PC-3 (cell line): ENCODE measurements around the gene SYCP2L. TPM values are rescaled to one million over a fixed set of nuclear protein-coding genes. Genes with fewer than 3 reads are reported as not detected.
"Not testable (repeated sequence)": the region's sequence is repeated elsewhere in the genome, so short reads cannot be mapped to it uniquely, and the experiment has no call there.

ENCODE experiments used
- ATAC-seq: fragments of 200-7000 bp; cut with Tn5 transposase; 2 replicates; pipeline ENCODE4 v1.9.1; 2020; ENCODE audit warnings: mild to moderate bottlenecking, moderate library complexity
- BruUV-seq: library from RNA; stranded (reverse); fragments of 400-500 nt; replicated peaks from 2 replicates; lab custom pipeline; 2021; lab: Mats Ljungman, UMichigan
- CTCF ChIA-PET: fragments of 300-600 bp; sonication (Branson Sonifier 250); formaldehyde crosslinking; loops from one replicate; lab custom pipeline; 2022; ENCODE audit warnings: antibody characterized with exemption; lab: Charles Lee
- POLR2A ChIA-PET: fragments of 300-600 bp; sonication (Branson Sonifier 250); formaldehyde crosslinking; loops from one replicate; lab custom pipeline; 2022; ENCODE audit warnings: antibody characterized with exemption; ENCODE audit not compliant: unreplicated experiment; lab: Charles Lee
- DNase-seq: peaks from one replicate; pipeline ENCODE4 v3.0.0-alpha.2; 2015
- H2AFZ ChIP-seq: fragments of 300-600 bp; sonication (generic); 2 replicates; pipeline ENCODE4 v1.6.0; 2016; ENCODE audit warnings: antibody characterized with exemption, low read length
- H3F3A ChIP-seq: fragments of 300-600 bp; sonication (generic); one replicate; pipeline ENCODE4 v1.6.0; 2017; ENCODE audit warnings: antibody characterized with exemption, low read length, control low read depth, mild to moderate bottlenecking; ENCODE audit not compliant: unreplicated experiment
- H3K27ac ChIP-seq: fragments of 300-600 bp; sonication (generic); 2 replicates; pipeline ENCODE4 v1.5.1; 2016; ENCODE audit warnings: mild to moderate bottlenecking, low read length
- H3K27me3 ChIP-seq: fragments of 300-600 bp; sonication (generic); 2 replicates; pipeline ENCODE4 v1.6.1; 2016; ENCODE audit warnings: low read length, mixed read lengths
- H3K36me3 ChIP-seq: fragments of 300-600 bp; sonication (generic); 2 replicates; pipeline ENCODE4 v1.6.1; 2016; ENCODE audit warnings: low read depth, mixed run types, low read length, mixed read lengths
- H3K4me1 ChIP-seq: fragments of 300-600 bp; sonication (generic); 2 replicates; pipeline ENCODE4 v1.5.1; 2016; ENCODE audit warnings: low read length; ENCODE audit not compliant: insufficient read depth
- H3K4me2 ChIP-seq: fragments of 300-600 bp; sonication (generic); 2 replicates; pipeline ENCODE4 v1.6.0; 2016; ENCODE audit warnings: low read length
- H3K4me3 ChIP-seq: fragments of 300-600 bp; sonication (generic); 2 replicates; pipeline ENCODE4 v1.5.1; 2016; ENCODE audit warnings: mild to moderate bottlenecking, low read length, mixed read lengths
- H3K79me2 ChIP-seq: fragments of 300-600 bp; sonication (generic); 2 replicates; pipeline ENCODE4 v1.6.1; 2017; ENCODE audit warnings: low read length, mixed read lengths
- H3K9ac ChIP-seq: fragments of 300-600 bp; sonication (generic); 2 replicates; pipeline ENCODE4 v1.6.0; 2016; ENCODE audit warnings: mild to moderate bottlenecking, low read length
- H3K9me2 ChIP-seq: fragments of 300-600 bp; sonication (generic); replicated peaks from 2 replicates; pipeline ENCODE4 v1.6.1; 2016; ENCODE audit warnings: mixed run types, low read length, mixed read lengths
- H3K9me3 ChIP-seq: fragments of 300-600 bp; sonication (generic); 2 replicates; pipeline ENCODE4 v1.6.1; 2016; ENCODE audit warnings: low read length, mixed read lengths
- H4K20me1 ChIP-seq: fragments of 300-600 bp; sonication (generic); 2 replicates; pipeline ENCODE4 v1.6.1; 2016; ENCODE audit warnings: low read length, mixed read lengths
- CTCF ChIP-seq: fragments of 300-600 bp; sonication (generic); conservative IDR thresholded peaks from 2 replicates; pipeline ENCODE4 v1.5.1; 2017; ENCODE audit warnings: antibody characterized with exemption, low read depth, mild to moderate bottlenecking, low read length
- EZH2 ChIP-seq: fragments of 300-600 bp; sonication (generic); IDR thresholded peaks from one replicate; pipeline ENCODE4 v1.6.1; 2017; ENCODE audit warnings: antibody characterized with exemption, mild to moderate bottlenecking, low read length; ENCODE audit not compliant: unreplicated experiment
- EZH2phosphoT487 ChIP-seq: fragments of 300-600 bp; sonication (generic); IDR thresholded peaks from 2 replicates; pipeline ENCODE4 v1.6.1; 2018; ENCODE audit warnings: mild to moderate bottlenecking, antibody characterized with exemption, low read length, borderline replicate concordance
- intact Hi-C: fragments of 100-400 bp; cut with micrococcal nuclease; formaldehyde crosslinking; loops from 2 replicates; pipeline ENCODE4 v1.9.0; 2023
- total RNA-seq: library from RNA; depleted of rRNA; stranded (reverse); fragments of >200 nt; gene quantifications from 2 replicates; pipeline ENCODE4 v1.2.3, GENCODE V29; 2014

Gene SYCP2L
- total RNA-seq, 1 experiment from 2014 or later: 0.07 TPM

- Histone ChIP-seq H4K20me1 (no peaks in the 10 kb centered on the region), H3K4me1 (no peaks in the 10 kb centered on the region), H3K9me2 (no peaks in the 10 kb centered on the region), H3K4me2 (no peak overlapping the region), H3K9me3 (no peaks in the 10 kb centered on the region), H3K9ac (no peak overlapping the region), H3K27me3 (no peaks in the 10 kb centered on the region), H3K36me3 (no peaks in the 10 kb centered on the region), H2AFZ (no peak overlapping the region), H3K27ac (no peak overlapping the region), H3K4me3 (no peak overlapping the region), H3F3A (no peaks in the 10 kb centered on the region), H3K79me2 (no peaks in the 10 kb centered on the region)
- CTCF ChIA-PET: no interaction called here
- POLR2A ChIA-PET: no interaction called here
- ATAC-seq (no peak), DNase-seq (no peak)
- no TSS peak for BruUV-seq
- TF ChIP-seq EZH2phosphoT487 (no peak), CTCF (no peak), EZH2 (no peak)
- intact Hi-C loops: no loop called here
These were observed 108.4 kb downstream of the SYCP2L start for GRCh38 chr6:10995114-10995707.

GRCh38 chr6:10999994-11000393, 113.1 kb downstream of the SYCP2L start:
- Histone ChIP-seq H2AFZ (no peak overlapping the region), H4K20me1 (no peaks in the 10 kb centered on the region), H3K9ac (no peak overlapping the region), H3K27me3 (no peaks in the 10 kb centered on the region), H3F3A (no peaks in the 10 kb centered on the region), H3K27ac (no peak overlapping the region), H3K79me2 (no peaks in the 10 kb centered on the region), H3K9me2 (no peaks in the 10 kb centered on the region), H3K4me3 (no peak overlapping the region), H3K4me1 (no peaks in the 10 kb centered on the region), H3K36me3 (no peaks in the 10 kb centered on the region), H3K4me2 (no peak overlapping the region), H3K9me3 (no peaks in the 10 kb centered on the region)
- ChIA-PET CTCF (no interaction called here), POLR2A (no interaction called here)
- ATAC-seq: no peak
- no peak for TF ChIP-seq EZH2
- no peak for DNase-seq
- no TSS peak for BruUV-seq
- intact Hi-C loops: no loop called here

- H3K79me2 ChIP-seq: no peaks in the 10 kb centered on the region
- no peaks in the 10 kb centered on the region for H3K36me3 ChIP-seq
- no peaks in the 10 kb centered on the region for H3K9me2 ChIP-seq
- no peak for ATAC-seq
- intact Hi-C loops: no loop called here
- no peaks in the 10 kb centered on the region for H3K27me3 ChIP-seq
- CTCF ChIA-PET: no interaction called here
- no peak overlapping the region for H3K4me3 ChIP-seq
- POLR2A ChIA-PET: no interaction called here
- BruUV-seq: no TSS peak
- DNase-seq: no peak
- no peak overlapping the region for H2AFZ ChIP-seq
- H3K9me3 ChIP-seq: no peaks in the 10 kb centered on the region
- H3K9ac ChIP-seq: no peak overlapping the region
- no peaks in the 10 kb centered on the region for H3F3A ChIP-seq
- peaks cover 4% of the 10 kb centered on the region for H3K4me1 ChIP-seq
- TF ChIP-seq EZH2: no peak
- TF ChIP-seq EZH2phosphoT487: no peak
- TF ChIP-seq CTCF: no peak
- H4K20me1 ChIP-seq: no peaks in the 10 kb centered on the region
- H3K4me2 ChIP-seq: no peak overlapping the region
- H3K27ac ChIP-seq: no peak overlapping the region
These were observed 115.3 kb downstream of the SYCP2L start for GRCh38 chr6:11002176-11002575.

- H3K4me1 ChIP-seq: peaks cover 16% of the 10 kb centered on the region
- H3K4me2 ChIP-seq, DNase-seq, H3K27me3 ChIP-seq, POLR2A ChIA-PET, H2AFZ ChIP-seq, H3K79me2 ChIP-seq, intact Hi-C loops, CTCF ChIA-PET, H3F3A ChIP-seq, ATAC-seq, H4K20me1 ChIP-seq, H3K27ac ChIP-seq, H3K9ac ChIP-seq, H3K9me2 ChIP-seq, H3K9me3 ChIP-seq, BruUV-seq, H3K4me3 ChIP-seq, H3K36me3 ChIP-seq: not testable (repeated sequence)
These were observed 116.4 kb downstream of the SYCP2L start for GRCh38 chr6:11003297-11003696.
